WTC11 (cell line): Measurements from ENCODE around the gene DHFR2. TPM values are rescaled to one million over a fixed set of nuclear protein-coding genes. Genes with fewer than 3 reads are reported as not detected.
"Not testable (repeated sequence)": the region's sequence is repeated elsewhere in the genome, so short reads cannot be mapped to it uniquely, and the experiment has no call there.

Experiments
- ATAC-seq: fragments of 200-7000 bp; cut with Tn5 transposase; 2 replicates; pipeline ENCODE4 v1.10.0; 2021; ENCODE audit warnings: mild to moderate bottlenecking, moderate library complexity
- CTCF ChIA-PET: fragments of 300-600 bp; sonication (Branson Sonifier 250); formaldehyde crosslinking; loops from one replicate; lab custom pipeline; 2021; ENCODE audit warnings: antibody characterized with exemption; lab: Charles Lee
- POLR2A ChIA-PET: fragments of 350-600 bp; sonication (Branson Sonifier 250); formaldehyde crosslinking; loops from one replicate; lab custom pipeline; 2021; ENCODE audit warnings: antibody characterized with exemption; lab: Charles Lee
- DNase-seq: peaks from one replicate; pipeline ENCODE4 v3.0.0; 2021; ENCODE audit warnings: low spot score
- H3K27ac Mint-ChIP-seq: 2 replicates; pipeline ENCODE4 v1.8.0; 2021; ENCODE audit warnings: mixed read lengths
- H3K27me3 Mint-ChIP-seq: 2 replicates; pipeline ENCODE4 v1.8.0; 2021; ENCODE audit warnings: low read depth, mild to moderate bottlenecking, moderate library complexity, mixed read lengths
- H3K36me3 Mint-ChIP-seq: 2 replicates; pipeline ENCODE4 v1.8.0; 2021; ENCODE audit warnings: mixed read lengths
- H3K4me1 Mint-ChIP-seq: 2 replicates; pipeline ENCODE4 v1.8.0; 2022; ENCODE audit warnings: mixed read lengths
- H3K4me3 Mint-ChIP-seq: 2 replicates; pipeline ENCODE4 v1.8.0; 2021; ENCODE audit warnings: mild to moderate bottlenecking, moderate library complexity, mixed read lengths
- H3K9me3 Mint-ChIP-seq: 2 replicates; pipeline ENCODE4 v1.8.0; 2021; ENCODE audit warnings: mixed read lengths
- ATF3 ChIP-seq: sonication (generic); formaldehyde crosslinking; conservative IDR thresholded peaks from 2 replicates; pipeline ENCODE4 v1.8.1; 2022; ENCODE audit warnings: mild to moderate bottlenecking, missing genetic modification reagents
- CREB1 ChIP-seq: sonication (generic); formaldehyde crosslinking; IDR thresholded peaks from 2 replicates; pipeline ENCODE4 v1.8.0; 2023; ENCODE audit warnings: mild to moderate bottlenecking, missing genetic modification reagents
- E2F1 ChIP-seq: sonication (generic); formaldehyde crosslinking; IDR thresholded peaks from 2 replicates; pipeline ENCODE4 v1.8.0; 2022; ENCODE audit warnings: mild to moderate bottlenecking, missing genetic modification reagents
- ESRRA ChIP-seq: sonication (generic); formaldehyde crosslinking; IDR thresholded peaks from 2 replicates; pipeline ENCODE4 v1.8.1; 2022; ENCODE audit warnings: mild to moderate bottlenecking, missing genetic modification reagents, borderline replicate concordance
- GTF2I ChIP-seq: fragments of 250-450 bp; sonication (Bioruptor Pico); conservative IDR thresholded peaks from 2 replicates; pipeline ENCODE4 v1.4.0; 2021; ENCODE audit warnings: mild to moderate bottlenecking
- IRF2 ChIP-seq: sonication (generic); formaldehyde crosslinking; IDR thresholded peaks from 2 replicates; pipeline ENCODE4 v1.8.0; 2022; ENCODE audit warnings: low read depth, missing genetic modification reagents, borderline replicate concordance
- MXD4 ChIP-seq: fragments of 250-450 bp; sonication (Bioruptor Pico); IDR thresholded peaks from 2 replicates; pipeline ENCODE4 v1.8.0; 2021; ENCODE audit warnings: mild to moderate bottlenecking, moderate library complexity, borderline replicate concordance
- NR1H2 ChIP-seq: sonication (generic); formaldehyde crosslinking; IDR thresholded peaks from 2 replicates; pipeline ENCODE4 v1.9.0; 2021; ENCODE audit warnings: mild to moderate bottlenecking, moderate library complexity, missing genetic modification reagents
- PRDM15 ChIP-seq: sonication (generic); formaldehyde crosslinking; IDR thresholded peaks from 2 replicates; pipeline ENCODE4 v1.8.0; 2022; ENCODE audit warnings: missing genetic modification reagents
- RORB ChIP-seq: fragments of 250-450 bp; sonication (Bioruptor Pico); IDR thresholded peaks from 2 replicates; pipeline ENCODE4 v1.9.0; 2021; ENCODE audit warnings: mild to moderate bottlenecking
- SMAD4 ChIP-seq: sonication (generic); formaldehyde crosslinking; IDR thresholded peaks from 2 replicates; pipeline ENCODE4 v1.8.0; 2022; ENCODE audit warnings: mild to moderate bottlenecking, missing genetic modification reagents
- TEAD1 ChIP-seq: sonication (generic); formaldehyde crosslinking; IDR thresholded peaks from 2 replicates; pipeline ENCODE4 v1.8.0; 2022; ENCODE audit warnings: mild to moderate bottlenecking, missing genetic modification reagents
- TEAD4 ChIP-seq: sonication (generic); formaldehyde crosslinking; IDR thresholded peaks from 2 replicates; pipeline ENCODE4 v1.8.0; 2022; ENCODE audit warnings: mild to moderate bottlenecking, missing genetic modification reagents
- ZNF121 ChIP-seq: sonication (generic); formaldehyde crosslinking; IDR thresholded peaks from 2 replicates; pipeline ENCODE4 v1.8.0; 2023; ENCODE audit warnings: missing genetic modification reagents
- ZNF416 ChIP-seq: fragments of 250-450 bp; sonication (Bioruptor Pico); IDR thresholded peaks from 2 replicates; pipeline ENCODE4 v1.9.0; 2021; ENCODE audit warnings: mild to moderate bottlenecking, inconsistent platforms
- ZNF423 ChIP-seq: fragments of 250-450 bp; sonication (Bioruptor Pico); IDR thresholded peaks from 2 replicates; pipeline ENCODE4 v2.1.2; 2022; ENCODE audit warnings: mild to moderate bottlenecking, moderate library complexity
- ZNF425 ChIP-seq: fragments of 250-450 bp; sonication (Bioruptor Pico); conservative IDR thresholded peaks from 2 replicates; pipeline ENCODE4 v1.9.0; 2021; ENCODE audit warnings: mild to moderate bottlenecking
- total RNA-seq: library from RNA; stranded (reverse); gene quantifications from 3 replicates; pipeline ENCODE4 v1.2.3, GENCODE V29; 2021

DHFR2 gene
- total RNA-seq, 1 experiment from 2014 or later: 2.7 TPM

- Mint-ChIP-seq H3K4me1 (no peaks in the 10 kb centered on the region), H3K27ac (no peak overlapping the region), H3K4me3 (no peak overlapping the region), H3K36me3 (peaks cover 22% of the 10 kb centered on the region), H3K9me3 (peaks cover 11% of the 10 kb centered on the region), H3K27me3 (no peaks in the 10 kb centered on the region)
- ChIA-PET POLR2A (no interaction called here), CTCF (no interaction called here)
- no peak for ATAC-seq
- no peak for DNase-seq
- TF ChIP-seq TEAD4: no peak
- TF ChIP-seq ZNF416 (CRISPR knock-in tag): no peak
- no peak for TF ChIP-seq GTF2I (CRISPR knock-in tag)
- no peak for TF ChIP-seq CREB1 (CRISPR knock-in tag)
- TF ChIP-seq RORB (CRISPR knock-in tag): no peak
- TF ChIP-seq E2F1 (CRISPR knock-in tag): no peak
- no peak for TF ChIP-seq IRF2 (CRISPR knock-in tag)
- TF ChIP-seq ESRRA (CRISPR knock-in tag): no peak
- no peak for TF ChIP-seq ATF3 (CRISPR knock-in tag)
- TF ChIP-seq ZNF423 (CRISPR knock-in tag): no peak
- no peak for TF ChIP-seq ZNF425
- TF ChIP-seq ZNF121 (CRISPR knock-in tag): no peak
- no peak for TF ChIP-seq NR1H2 (CRISPR knock-in tag)
These were observed 16.2 kb downstream of the DHFR2 start for GRCh38 chr3:94046533-94046932.

GRCh38 chr3:94044100-94044936 lies 18.4 kb downstream of the DHFR2 start:
- H3K9me3 Mint-ChIP-seq: peaks cover 11% of the 10 kb centered on the region
- DNase-seq, H3K4me3 Mint-ChIP-seq, H3K4me1 Mint-ChIP-seq, ATAC-seq, CTCF ChIA-PET, H3K27me3 Mint-ChIP-seq, POLR2A ChIA-PET, H3K27ac Mint-ChIP-seq: not testable (repeated sequence)
- peaks cover 22% of the 10 kb centered on the region for H3K36me3 Mint-ChIP-seq

- TF ChIP-seq ZNF425 (no peak), TEAD1 (no peak), MXD4 (CRISPR knock-in tag) (no peak), PRDM15 (no peak), SMAD4 (no peak)
- TF ChIP-seq, all 79 proteins: peak for 0
- peaks cover 11% of the 10 kb centered on the region for H3K9me3 Mint-ChIP-seq
- peaks cover 22% of the 10 kb centered on the region for H3K36me3 Mint-ChIP-seq
- H3K4me1 Mint-ChIP-seq: no peaks in the 10 kb centered on the region
- H3K27ac Mint-ChIP-seq: no peak overlapping the region
- DNase-seq: no peak
- no peak overlapping the region for H3K4me3 Mint-ChIP-seq
- ATAC-seq: no peak
- POLR2A ChIA-PET: no interaction called here
- H3K27me3 Mint-ChIP-seq: no peaks in the 10 kb centered on the region
- CTCF ChIA-PET: no interaction called here
These were observed 19.4 kb downstream of the DHFR2 start for GRCh38 chr3:94043285-94043684.
